ENCODE measurements around the gene ANXA7.

GRCh38 chr10:73439055-73439454, 25.2 kb upstream of the ANXA7 start:
- no peak for TF ChIP-seq POLR2A (IDR thresholded peaks at IDR 0.05; ENCODE audit: low read length)
- TF ChIP-seq GATA1 (IDR thresholded peaks at IDR 0.05; ENCODE audit: low read depth, low read length): no peak

Data from erythroblast (primary cell).